Testis (tissue), 3 donors: ENCODE measurements around the gene HOXC12. TPM values are rescaled to one million over a fixed set of nuclear protein-coding genes. Genes with fewer than 3 reads are reported as not detected.

Experiments
- DNase-seq: peaks from one replicate; pipeline ENCODE4 v3.0.0-alpha.2; 2019
- H3K27ac ChIP-seq, 2 donors: fragments of 200-600 bp; sonication (generic); one replicate each; pipeline ENCODE4 v1.5.1; 2019
- H3K27me3 ChIP-seq: fragments of 200-600 bp; sonication (generic); one replicate; pipeline ENCODE4 v1.5.1; 2019
- H3K36me3 ChIP-seq: fragments of 200-600 bp; sonication (generic); one replicate; pipeline ENCODE4 v1.5.1; 2017; ENCODE audit warnings: low read depth; ENCODE audit errors: missing control alignments
- H3K4me1 ChIP-seq: fragments of 200-600 bp; sonication (generic); one replicate; pipeline ENCODE4 v1.5.1; 2019
- H3K4me3 ChIP-seq, 2 donors: fragments of 200-600 bp; sonication (generic); one replicate each; pipeline ENCODE4 v1.5.1; 2017 to 2019
- H3K9me3 ChIP-seq: fragments of 200-600 bp; sonication (generic); one replicate; pipeline ENCODE4 v1.5.1; 2017
- POLR2A ChIP-seq: fragments of 450-650 bp; IDR thresholded peaks from one replicate; pipeline ENCODE4 v1.6.1; 2017; ENCODE audit warnings: antibody characterized with exemption, mild to moderate bottlenecking, moderate library complexity
- WGBS, 2 donors: methylation state at CpG; one replicate each; pipeline ENCODE4 v1.1.5; 2018; 5-methylcytosine and 5-hydroxymethylcytosine counted together
- intact Hi-C: fragments of 100-400 bp; cut with DNase I; formaldehyde crosslinking; loops from one replicate; pipeline ENCODE4 v1.15.1; 2023; ENCODE audit warnings: low total_unique reads
- polyA plus RNA-seq: library from polyadenylated mRNA; stranded (reverse); fragments of 350-450 nt; fragmentation: Illumina TruSeq; extraction: RNeasy Lipid Tissue Mini Kit (QIAGEN cat#74804); gene quantifications from one replicate; pipeline ENCODE4 v1.2.3, GENCODE V29; 2014; ENCODE audit warnings: low read depth, low replicate concordance; ENCODE audit not compliant: insufficient read depth
- total RNA-seq, 2 donors: library from RNA; depleted of rRNA; stranded (reverse); fragments of >200 nt; gene quantifications; one replicate each; pipeline ENCODE4 v1.2.3, GENCODE V29; 2016
- TF ChIP-seq, protein P1 (sequence below), 3 experiments: fragments of 450-650 bp in 2 of 3; fragments of 200-600 bp in 1 of 3; sonication (generic) in 1 of 3; IDR thresholded peaks; one replicate each; pipeline ENCODE4 v1.5.1; 2016 to 2019; ENCODE audit warnings: antibody characterized with exemption in 3 of 3, mild to moderate bottlenecking in 2 of 3, moderate library complexity in 1 of 3

Gene HOXC12
- total and polyA plus RNA-seq, 3 donors from 2014 or later = 0.06 TPM; not detected in 2

GRCh38 chr12:53989227-53990113 is 34.8 kb downstream of the HOXC12 start:
- Histone ChIP-seq H3K27me3 (peaks cover 3% of the 10 kb centered on the region), H3K36me3 (no peaks in the 10 kb centered on the region), H3K4me3 (no peak overlapping the region), H3K4me1 (peaks cover 21% of the 10 kb centered on the region), H3K27ac (no peak overlapping the region), H3K9me3 (no peaks in the 10 kb centered on the region)
- intact Hi-C loops = loop anchor here (5.0 to 10.0 kb wide), 2 partner anchors 213 to 215 kb away; no protein-coding TSS in a partner anchor
- peak; percentile 59 for DNase-seq
- WGBS, 2 donors = 27 to 34% methylated on average over 28 of the region's 28 CpGs
- TF ChIP-seq, protein P1, sequence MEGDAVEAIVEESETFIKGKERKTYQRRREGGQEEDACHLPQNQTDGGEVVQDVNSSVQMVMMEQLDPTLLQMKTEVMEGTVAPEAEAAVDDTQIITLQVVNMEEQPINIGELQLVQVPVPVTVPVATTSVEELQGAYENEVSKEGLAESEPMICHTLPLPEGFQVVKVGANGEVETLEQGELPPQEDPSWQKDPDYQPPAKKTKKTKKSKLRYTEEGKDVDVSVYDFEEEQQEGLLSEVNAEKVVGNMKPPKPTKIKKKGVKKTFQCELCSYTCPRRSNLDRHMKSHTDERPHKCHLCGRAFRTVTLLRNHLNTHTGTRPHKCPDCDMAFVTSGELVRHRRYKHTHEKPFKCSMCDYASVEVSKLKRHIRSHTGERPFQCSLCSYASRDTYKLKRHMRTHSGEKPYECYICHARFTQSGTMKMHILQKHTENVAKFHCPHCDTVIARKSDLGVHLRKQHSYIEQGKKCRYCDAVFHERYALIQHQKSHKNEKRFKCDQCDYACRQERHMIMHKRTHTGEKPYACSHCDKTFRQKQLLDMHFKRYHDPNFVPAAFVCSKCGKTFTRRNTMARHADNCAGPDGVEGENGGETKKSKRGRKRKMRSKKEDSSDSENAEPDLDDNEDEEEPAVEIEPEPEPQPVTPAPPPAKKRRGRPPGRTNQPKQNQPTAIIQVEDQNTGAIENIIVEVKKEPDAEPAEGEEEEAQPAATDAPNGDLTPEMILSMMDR (IDR thresholded peaks at IDR 0.05) = peak in 1 of 3 experiments; percentile 40
- no peak for TF ChIP-seq POLR2A

DNA sequence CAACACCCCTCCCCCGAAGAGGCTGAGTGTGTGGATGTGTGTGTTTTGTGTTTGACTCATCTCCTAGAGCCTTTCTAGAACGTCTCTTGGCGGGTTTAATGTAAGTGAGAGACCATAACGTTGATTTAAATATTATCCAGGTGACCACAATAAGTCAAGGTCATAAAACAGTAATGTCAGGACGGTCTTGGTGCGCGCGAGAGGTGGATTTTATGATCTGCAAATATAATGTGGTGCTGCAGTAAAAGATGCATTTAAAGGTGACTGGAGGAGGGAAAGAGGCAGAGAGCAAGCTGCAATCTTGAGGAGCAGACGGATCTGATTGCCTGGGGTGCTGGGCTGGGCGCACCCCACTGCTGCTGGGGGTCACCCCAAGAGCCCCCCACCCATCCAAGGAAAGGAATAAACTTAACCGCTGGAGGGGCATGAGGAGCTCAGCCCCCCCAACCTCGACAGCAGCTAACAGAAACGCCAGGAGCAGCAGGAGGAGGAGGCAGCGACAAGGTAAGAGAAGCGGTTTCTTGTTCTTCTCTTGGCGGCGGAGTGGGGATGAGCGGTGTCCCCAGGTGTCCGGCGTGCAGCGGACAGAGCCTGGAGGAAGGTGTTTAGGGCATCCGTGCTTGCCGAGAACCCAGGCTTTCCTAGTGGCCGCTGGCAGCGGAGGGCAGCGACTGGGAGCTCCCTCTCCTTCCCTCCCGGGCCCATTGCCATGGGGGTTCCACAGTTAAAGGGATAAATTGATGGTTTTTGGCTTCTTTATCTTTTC is 35.8 kb downstream of the HOXC12 start:
- TF ChIP-seq, protein P1 (IDR thresholded peaks at IDR 0.05) = no peak
- TF ChIP-seq POLR2A = no peak
- DNase-seq = no peak
- Histone ChIP-seq H3K4me3 (no peak overlapping the region), H3K36me3 (no peaks in the 10 kb centered on the region), H3K9me3 (no peaks in the 10 kb centered on the region), H3K27ac (no peak overlapping the region), H3K27me3 (peaks cover 3% of the 10 kb centered on the region), H3K4me1 (peaks cover 26% of the 10 kb centered on the region)
- intact Hi-C loops = no loop called here
- 47 to 55% methylated on average over 26 to 27 of the region's 27 CpGs for WGBS, 2 donors

- 23 to 42% methylated on average over 8 of the region's 8 CpGs for WGBS, 2 donors
- intact Hi-C loops = no loop called here
Observed at GRCh38 chr12:53991077-53991460, 36.4 kb downstream of the HOXC12 start.

GRCh38 chr12:53992377-53992889 is 37.7 kb downstream of the HOXC12 start:
- TF ChIP-seq, protein P1 (IDR thresholded peaks at IDR 0.05) = no peak
- no peak for TF ChIP-seq POLR2A
- H3K27ac ChIP-seq = no peak overlapping the region
- H3K9me3 ChIP-seq = no peaks in the 10 kb centered on the region
- no peak overlapping the region for H3K4me3 ChIP-seq
- H3K36me3 ChIP-seq = no peaks in the 10 kb centered on the region
- peaks cover 3% of the 10 kb centered on the region for H3K27me3 ChIP-seq
- 76 to 85% methylated on average over 7 of the region's 7 CpGs for WGBS, 2 donors
- peaks cover 21% of the 10 kb centered on the region for H3K4me1 ChIP-seq
- DNase-seq = no peak
- intact Hi-C loops = no loop called here

More at GRCh38 chr12:53991077-53991460, 36.4 kb downstream of the HOXC12 start:
- TF ChIP-seq, protein P1 (IDR thresholded peaks at IDR 0.05) = no peak
- no peak for TF ChIP-seq POLR2A
- Histone ChIP-seq H3K9me3 (no peaks in the 10 kb centered on the region), H3K4me3 (no peak overlapping the region), H3K27me3 (peaks cover 3% of the 10 kb centered on the region), H3K4me1 (peaks cover 21% of the 10 kb centered on the region), H3K36me3 (no peaks in the 10 kb centered on the region), H3K27ac (no peak overlapping the region)
- DNase-seq = no peak
